ENCODE measurements around the gene MYT1. TPM values are rescaled to one million over a fixed set of nuclear protein-coding genes. Genes with fewer than 3 reads are reported as not detected.

MYT1 gene
- total and polyA plus RNA-seq, 2 of the 13 experiments (the other 11 are each of a cell fraction or from before 2014, with no cell fraction given): 0.58 to 2.5 TPM

GRCh38 chr20:64269604-64270411, 105.6 kb downstream of the MYT1 start:
- no peaks in the 10 kb centered on the region for H3K9me3 ChIP-seq (ENCODE audit: low read length)
- ATAC-seq (peak; percentile 33), DNase-seq (ENCODE audit: low spot score) (no peak), FAIRE-seq (no peak)
- no peak overlapping the region for H2AFZ ChIP-seq (ENCODE audit: low read length)
- H3K27me3 ChIP-seq (ENCODE audit: control insufficient read depth in 1 of 2, insufficient read depth in 2 of 2, low read length in 2 of 2): no peaks in the 10 kb centered on the region
- no peaks in the 10 kb centered on the region for H4K20me1 ChIP-seq (ENCODE audit: insufficient read depth, low read length)
- H3K4me1 ChIP-seq (ENCODE audit: insufficient read depth, low read length): no peaks in the 10 kb centered on the region
- H3K36me3 ChIP-seq (replicated peaks in 1 of 2; ENCODE audit: control insufficient read depth in 1 of 2, insufficient read depth in 2 of 2, low read length in 2 of 2): peaks cover 23 to 59% of the 10 kb centered on the region in 2 experiments
- H3K4me2 ChIP-seq (ENCODE audit: low read depth, low read length): no peak overlapping the region
- intact Hi-C loops (cut with micrococcal nuclease; ENCODE audit: unreplicated experiment) (no loop called here), in situ Hi-C loops (cut with HindIII; ENCODE audit: extremely low pct_ligation_motif_present, low pct_unique_long_range_greater_than_20kb) (no loop called here)
- POLR2A ChIA-PET: interaction anchor here (2.3 kb wide), 1 partner anchor 14 kb away, joined by 9 read pairs; the partner anchor contains the start of gene PCMTD2
- BruUV-seq (replicated peaks): no TSS peak
- 97% methylated on average over 53 of the region's 53 CpGs for WGBS (ENCODE audit: low lambda C conversion rate)
- H3K9ac ChIP-seq (ENCODE audit: insufficient read depth, low read depth, low read length): no peak overlapping the region
- CTCF ChIA-PET (ENCODE audit: low intra/inter-chr PET ratio, low total read pairs): no interaction called here
- H3K27ac ChIP-seq (ENCODE audit: extremely low read length, insufficient read depth, low read length): no peak overlapping the region
- H3K4me3 ChIP-seq (replicated peaks in 1 of 3; ENCODE audit: insufficient read depth in 1 of 3, low read depth in 2 of 3, low read length in 3 of 3): no peak overlapping the region
- no peaks in the 10 kb centered on the region for H3K79me2 ChIP-seq (ENCODE audit: insufficient read depth, low read length)
- TF ChIP-seq ZNF224 (CRISPR knock-in tag; IDR thresholded peaks at IDR 0.05) (no peak), SKIL (CRISPR knock-in tag; IDR thresholded peaks at IDR 0.05; ENCODE audit: borderline replicate concordance) (0 out of 2 replicates have a peak, but pooled peaks have one; percentile 9), AGO2 (optimal IDR thresholded peaks at IDR 0.05; ENCODE audit: low read depth, low read length) (peak; percentile 82), GRHL1 (CRISPR knock-in tag; conservative IDR thresholded peaks at IDR 0.05) (no peak), JUNB (CRISPR knock-in tag; IDR thresholded peaks at IDR 0.05; ENCODE audit: borderline replicate concordance) (no peak), ZFX (CRISPR knock-in tag; IDR thresholded peaks at IDR 0.05; ENCODE audit: low read depth) (0 out of 2 replicates have a peak, but pooled peaks have one; percentile 17), SMAD3 (CRISPR knock-in tag; IDR thresholded peaks at IDR 0.05) (no peak), ZNF83 (CRISPR knock-in tag; IDR thresholded peaks at IDR 0.05; ENCODE audit: borderline replicate concordance) (no peak), EED (CRISPR knock-in tag; IDR thresholded peaks at IDR 0.05) (0 out of 2 replicates have a peak, but pooled peaks have one; percentile 25), MTA1 (CRISPR knock-in tag; IDR thresholded peaks at IDR 0.05; ENCODE audit: borderline replicate concordance) (0 out of 2 replicates have a peak, but pooled peaks have one; percentile 41), ZNF138 (CRISPR knock-in tag; IDR thresholded peaks at IDR 0.05; ENCODE audit: low read depth) (no peak), FUBP1 (CRISPR knock-in tag; IDR thresholded peaks at IDR 0.05; ENCODE audit: borderline replicate concordance) (no peak), ZNF34 (CRISPR knock-in tag; IDR thresholded peaks at IDR 0.05; ENCODE audit: borderline replicate concordance) (no peak), HNF4G (IDR thresholded peaks at IDR 0.05; ENCODE audit: borderline replicate concordance, low read depth, low read length) (no peak), HNF4G (CRISPR knock-in tag; IDR thresholded peaks at IDR 0.05; ENCODE audit: borderline replicate concordance, low read depth) (no peak), MLLT10 (CRISPR knock-in tag; IDR thresholded peaks at IDR 0.05) (no peak), DNMT1 (CRISPR knock-in tag; IDR thresholded peaks at IDR 0.05) (0 out of 2 replicates have a peak, but pooled peaks have one; percentile 49), RBFOX2 (IDR thresholded peaks at IDR 0.05; ENCODE audit: low read depth, low read length) (peak; percentile 50; the same call in 1 of the 2 replicates)

Measured in HepG2 (cell line).